Measurements from ENCODE around the gene HEATR5A. TPM values are rescaled to one million over a fixed set of nuclear protein-coding genes. Genes with fewer than 3 reads are reported as not detected.

Gene HEATR5A
- total RNA-seq, 3 donors from 2014 or later, result 53.3 to 80.0 (median 56.8) TPM

DNA sequence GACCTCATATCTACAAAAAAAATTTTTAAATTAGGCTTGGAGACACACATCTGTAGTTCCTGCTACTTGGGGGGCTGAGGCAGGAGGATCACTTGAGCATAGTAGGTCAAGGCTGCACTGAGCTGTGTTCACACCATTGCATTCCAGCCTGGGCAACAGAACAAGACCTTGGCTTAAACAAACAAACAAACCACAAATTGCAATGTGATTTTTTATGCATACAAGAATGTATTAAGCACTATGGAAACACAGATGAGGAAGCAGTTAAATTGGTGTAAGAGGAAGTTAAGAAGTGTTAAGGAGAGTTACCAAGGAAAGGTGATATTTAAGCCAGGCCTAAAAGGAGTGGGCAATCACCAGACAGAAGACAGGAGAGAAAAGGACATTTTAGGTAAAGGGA, 129.1 kb downstream of the HEATR5A start:
- H3K9me3 ChIP-seq, result no peaks in the 10 kb centered on the region
- intact Hi-C loops (cut with DNase I, micrococcal nuclease), result no loop called here
- TF ChIP-seq, protein P1, sequence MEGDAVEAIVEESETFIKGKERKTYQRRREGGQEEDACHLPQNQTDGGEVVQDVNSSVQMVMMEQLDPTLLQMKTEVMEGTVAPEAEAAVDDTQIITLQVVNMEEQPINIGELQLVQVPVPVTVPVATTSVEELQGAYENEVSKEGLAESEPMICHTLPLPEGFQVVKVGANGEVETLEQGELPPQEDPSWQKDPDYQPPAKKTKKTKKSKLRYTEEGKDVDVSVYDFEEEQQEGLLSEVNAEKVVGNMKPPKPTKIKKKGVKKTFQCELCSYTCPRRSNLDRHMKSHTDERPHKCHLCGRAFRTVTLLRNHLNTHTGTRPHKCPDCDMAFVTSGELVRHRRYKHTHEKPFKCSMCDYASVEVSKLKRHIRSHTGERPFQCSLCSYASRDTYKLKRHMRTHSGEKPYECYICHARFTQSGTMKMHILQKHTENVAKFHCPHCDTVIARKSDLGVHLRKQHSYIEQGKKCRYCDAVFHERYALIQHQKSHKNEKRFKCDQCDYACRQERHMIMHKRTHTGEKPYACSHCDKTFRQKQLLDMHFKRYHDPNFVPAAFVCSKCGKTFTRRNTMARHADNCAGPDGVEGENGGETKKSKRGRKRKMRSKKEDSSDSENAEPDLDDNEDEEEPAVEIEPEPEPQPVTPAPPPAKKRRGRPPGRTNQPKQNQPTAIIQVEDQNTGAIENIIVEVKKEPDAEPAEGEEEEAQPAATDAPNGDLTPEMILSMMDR (IDR thresholded peaks at IDR 0.05), result no peak
- no peaks in the 10 kb centered on the region for H3K36me3 ChIP-seq (ENCODE audit: low read depth)
- no peaks in the 10 kb centered on the region for H3K4me1 ChIP-seq (ENCODE audit: low read depth)
- ATAC-seq, result no peak
- no peak overlapping the region for H3K4me3 ChIP-seq
- no peak for DNase-seq

DNA sequence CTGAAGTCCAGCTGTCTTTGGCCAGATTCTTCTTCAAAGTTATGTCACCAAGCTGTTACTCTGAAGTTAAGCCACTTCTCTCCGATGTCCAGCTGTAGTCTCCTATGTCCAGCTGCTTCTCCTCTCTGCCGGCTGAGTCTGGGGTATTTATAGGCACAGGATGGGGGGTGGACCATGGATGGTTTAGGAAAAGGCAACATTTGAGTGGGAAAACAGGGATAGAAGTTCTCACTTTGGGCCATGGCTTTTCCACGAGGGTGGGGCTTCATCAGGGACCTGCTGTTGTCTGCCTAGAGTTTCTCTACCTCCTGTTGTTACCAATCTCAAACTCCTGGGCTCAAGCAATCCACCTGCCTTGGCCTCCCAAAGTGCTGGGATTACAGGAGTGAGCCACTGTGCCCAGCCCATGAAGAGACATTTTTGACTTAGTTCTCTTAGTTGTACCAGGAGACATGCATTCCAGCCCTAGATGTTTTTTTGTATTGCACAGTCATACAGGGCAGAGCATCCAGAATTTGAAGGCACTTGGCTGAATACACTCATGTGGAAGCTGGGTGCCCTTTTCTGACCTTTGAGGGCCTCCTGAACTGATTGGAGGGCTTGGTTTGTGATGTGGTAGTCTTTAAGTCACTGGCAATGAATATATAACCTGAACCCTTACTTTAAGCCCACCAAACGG, 132.9 kb downstream of the HEATR5A start:
- no peak overlapping the region for H3K4me3 ChIP-seq
- H3K9me3 ChIP-seq, result no peaks in the 10 kb centered on the region
- TF ChIP-seq, protein P1 (IDR thresholded peaks at IDR 0.05), result no peak
- ATAC-seq (no peak), DNase-seq (no peak)
- H3K36me3 ChIP-seq (ENCODE audit: low read depth), result no peaks in the 10 kb centered on the region
- intact Hi-C loops (cut with DNase I, micrococcal nuclease), result no loop called here
- H3K4me1 ChIP-seq (ENCODE audit: low read depth), result no peaks in the 10 kb centered on the region

DNA sequence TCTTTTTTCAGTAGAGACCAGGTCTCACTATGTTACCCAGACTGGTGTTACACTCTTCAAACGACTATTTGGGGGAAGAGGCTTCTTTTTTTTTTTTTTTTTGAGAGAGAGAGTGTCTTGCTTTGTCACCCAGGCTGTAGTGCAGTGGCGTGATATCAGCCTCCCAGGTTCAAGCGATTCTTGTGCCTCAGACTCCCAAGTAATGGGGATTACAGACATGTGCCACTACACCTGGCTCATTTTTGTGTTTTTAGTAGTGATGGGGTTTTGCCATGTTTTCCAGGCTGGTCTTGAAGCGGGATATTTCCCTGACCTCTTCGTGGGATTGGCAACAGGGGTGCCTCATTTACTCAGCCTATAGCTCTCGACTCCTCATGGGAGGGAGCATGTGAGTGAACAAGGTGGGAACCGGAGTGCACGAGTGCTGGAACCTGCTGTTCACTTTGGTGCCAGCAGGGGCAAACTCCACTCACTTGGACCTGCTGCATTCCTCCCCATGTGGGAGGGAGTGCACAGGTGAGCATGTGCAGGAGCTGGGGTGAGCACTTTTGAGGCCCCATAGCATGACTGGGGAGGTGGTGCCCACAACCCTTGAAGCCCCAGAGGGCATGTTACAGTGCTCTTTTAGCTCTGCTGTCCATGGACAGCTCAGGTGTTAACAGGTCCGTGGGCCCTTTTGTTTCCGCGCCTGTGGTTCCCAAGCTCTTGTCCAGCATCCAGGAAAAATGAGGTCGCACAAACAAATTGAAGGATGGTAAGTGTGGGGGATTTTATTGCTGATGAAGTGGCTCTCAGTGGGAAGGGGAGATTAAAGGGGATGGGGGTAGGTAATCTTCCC, 133.7 kb downstream of the HEATR5A start:
- DNase-seq (peak in 1 of 3 donors; percentile 35), ATAC-seq (peak; percentile 68)
- intact Hi-C loops (cut with DNase I, micrococcal nuclease), result no loop called here
- TF ChIP-seq, protein P1 (IDR thresholded peaks at IDR 0.05), result peak; percentile 39
- no peaks in the 10 kb centered on the region for H3K9me3 ChIP-seq
- H3K4me1 ChIP-seq (ENCODE audit: low read depth), result no peaks in the 10 kb centered on the region
- H3K4me3 ChIP-seq, result no peak overlapping the region
- H3K36me3 ChIP-seq (ENCODE audit: low read depth), result no peaks in the 10 kb centered on the region

DNA sequence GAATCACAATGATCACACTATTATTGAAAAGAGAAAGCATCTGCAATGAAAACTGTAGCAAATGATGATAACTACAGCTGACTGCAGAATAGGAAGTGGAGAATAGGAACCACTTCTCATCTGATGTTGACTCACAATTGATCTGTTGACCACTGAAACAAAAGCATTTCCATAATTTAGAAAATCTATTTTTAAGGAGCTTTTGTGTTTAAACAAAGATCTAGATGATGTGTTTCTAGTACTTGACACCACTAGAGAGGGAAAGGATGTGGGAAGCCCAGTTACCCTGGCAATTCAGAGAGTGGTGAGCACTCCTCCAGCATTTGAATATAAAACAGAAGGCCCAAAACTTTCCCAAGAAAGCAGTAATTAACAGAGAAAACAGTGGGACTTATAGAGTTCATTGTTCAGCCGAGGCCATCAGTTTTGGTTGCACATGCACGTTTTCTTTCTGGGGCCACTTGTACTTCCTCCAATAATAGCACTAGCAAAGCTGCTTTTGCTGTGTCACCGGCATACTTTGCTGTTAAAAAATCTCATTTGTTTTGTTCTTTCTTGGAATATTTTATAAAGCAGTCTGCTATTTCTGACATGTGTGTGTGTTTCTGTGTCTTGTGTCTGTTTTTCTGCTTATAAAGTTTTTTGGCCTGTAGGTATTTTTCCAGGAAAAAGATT, 136.6 kb downstream of the HEATR5A start:
- TF ChIP-seq, protein P1 (IDR thresholded peaks at IDR 0.05), result no peak
- H3K4me3 ChIP-seq, result no peak overlapping the region
- H3K9me3 ChIP-seq, result peaks cover 5% of the 10 kb centered on the region
- no peaks in the 10 kb centered on the region for H3K4me1 ChIP-seq (ENCODE audit: low read depth)
- DNase-seq (no peak), ATAC-seq (no peak)
- intact Hi-C loops (cut with DNase I, micrococcal nuclease), result no loop called here
- H3K36me3 ChIP-seq (ENCODE audit: low read depth), result no peaks in the 10 kb centered on the region

DNA sequence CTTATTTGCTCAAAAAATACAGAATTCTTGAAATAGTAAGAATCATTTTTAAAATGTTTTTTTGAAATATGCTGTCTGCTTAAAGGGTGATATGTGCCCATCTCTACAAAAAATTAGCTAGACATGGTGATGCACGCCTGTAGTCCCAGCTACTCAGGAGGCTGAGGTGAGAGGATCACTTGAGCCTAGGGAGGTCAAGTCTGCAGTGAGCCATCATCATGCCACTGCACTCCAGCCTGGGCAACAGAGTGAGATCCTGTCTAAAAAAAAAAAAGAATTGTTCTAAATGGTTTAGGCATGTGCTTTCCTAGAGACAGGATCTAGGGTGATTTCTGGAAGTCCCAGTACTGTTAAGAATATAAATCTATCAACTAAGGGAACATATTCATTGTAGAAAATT, 137.2 kb downstream of the HEATR5A start:
- no peak for DNase-seq
- peaks cover 8% of the 10 kb centered on the region for H3K9me3 ChIP-seq
- no peaks in the 10 kb centered on the region for H3K36me3 ChIP-seq (ENCODE audit: low read depth)
- H3K4me3 ChIP-seq, result no peak overlapping the region
- intact Hi-C loops (cut with DNase I, micrococcal nuclease), result no loop called here
- TF ChIP-seq, protein P1 (IDR thresholded peaks at IDR 0.05), result no peak
- no peaks in the 10 kb centered on the region for H3K4me1 ChIP-seq (ENCODE audit: low read depth)
- ATAC-seq, result no peak

All from mucosa of descending colon (tissue), 3 donors.